ENCODE data around the gene TMC1.

The TMC1 gene

DNA sequence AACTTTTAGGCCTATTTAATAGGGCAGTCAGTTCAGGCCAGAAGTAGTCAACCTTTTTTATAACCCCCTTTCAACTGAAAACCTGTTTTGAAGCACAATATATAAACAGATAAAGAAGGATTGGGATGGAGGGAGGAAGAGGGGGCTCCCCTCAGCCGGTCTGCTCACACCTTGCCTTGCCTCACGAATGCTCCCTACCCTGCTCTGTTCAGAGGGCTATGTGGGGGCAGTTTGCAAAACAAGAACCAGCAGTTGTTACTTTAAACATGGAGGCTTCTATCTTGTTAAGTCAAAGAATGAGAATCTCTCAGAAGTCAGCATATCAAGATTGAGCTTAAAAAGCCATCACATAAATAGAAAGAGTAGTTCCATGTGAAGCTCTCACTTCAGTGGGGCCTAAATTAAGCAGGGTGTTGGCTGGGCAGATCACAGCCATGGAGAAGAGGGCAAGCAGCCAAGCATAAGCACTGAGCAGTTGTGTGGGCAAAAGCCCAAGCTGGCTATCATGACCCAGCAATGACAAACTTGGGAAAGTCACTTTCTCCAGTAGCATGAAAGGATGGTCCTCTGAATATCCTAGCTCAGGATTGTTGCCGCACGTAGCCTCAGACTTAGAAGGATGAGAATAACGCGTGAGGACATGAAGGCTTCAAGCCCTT lies 360.8 kb downstream of the TMC1 start:
- H3K36me3 Mint-ChIP-seq, result no peaks in the 10 kb centered on the region
- DNase-seq (no peak), ATAC-seq (replicated peaks) (no peak)
- no peaks in the 10 kb centered on the region for H3K27me3 Mint-ChIP-seq
- H3K9me3 Mint-ChIP-seq, result peaks cover 3 to 10% of the 10 kb centered on the region in 2 donors
- H3K4me1 Mint-ChIP-seq, result no peaks in the 10 kb centered on the region
- H3K4me3 Mint-ChIP-seq, result no peak overlapping the region
- H3K27ac Mint-ChIP-seq, result no peak overlapping the region

DNA sequence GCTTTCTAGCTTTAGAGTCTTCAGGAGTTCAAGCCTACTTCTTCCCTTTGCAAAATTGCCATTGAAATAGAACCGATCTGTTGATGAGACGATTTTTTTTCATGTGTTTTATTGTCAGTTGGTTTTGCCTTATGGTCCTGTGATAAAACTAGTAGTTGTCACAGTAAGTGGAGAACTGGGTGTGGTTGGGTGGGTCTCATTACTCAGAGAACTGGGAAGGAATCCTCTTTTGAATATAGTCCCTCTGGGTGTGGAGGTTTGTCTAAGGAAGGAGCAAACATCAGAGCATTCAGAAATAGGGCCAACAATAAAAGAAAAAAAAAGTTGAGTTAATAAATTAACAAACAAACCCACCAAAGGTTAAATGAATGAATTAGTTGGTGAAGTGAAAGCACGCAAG lies 362.5 kb downstream of the TMC1 start:
- no peaks in the 10 kb centered on the region for H3K4me1 Mint-ChIP-seq
- no peak overlapping the region for H3K4me3 Mint-ChIP-seq
- H3K36me3 Mint-ChIP-seq, result no peaks in the 10 kb centered on the region
- H3K9me3 Mint-ChIP-seq, result peaks cover 4% of the 10 kb centered on the region in 2 donors
- no peak overlapping the region for H3K27ac Mint-ChIP-seq
- DNase-seq (no peak), ATAC-seq (replicated peaks) (no peak)
- H3K27me3 Mint-ChIP-seq, result no peaks in the 10 kb centered on the region

DNA sequence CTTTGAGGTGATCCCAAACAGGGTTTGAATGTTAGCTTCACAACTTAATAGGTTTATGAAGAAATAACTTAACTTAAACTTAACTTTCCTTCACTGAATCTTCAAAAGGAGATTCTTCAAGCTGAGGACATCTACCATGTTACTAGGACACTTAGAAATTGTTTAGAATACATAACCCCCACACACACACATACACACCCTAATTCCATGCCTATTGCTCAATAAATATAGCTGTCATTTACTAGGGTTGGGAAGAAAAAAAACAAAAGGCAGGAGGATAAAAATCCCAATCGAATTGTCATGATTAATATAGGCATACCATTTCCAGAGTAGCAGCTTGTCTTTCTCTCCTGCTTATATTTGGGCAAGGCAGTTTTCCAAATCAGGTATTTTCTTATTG lies 363.1 kb downstream of the TMC1 start:
- Mint-ChIP-seq H3K9me3 (peaks cover 4% of the 10 kb centered on the region in 2 donors), H3K27me3 (no peaks in the 10 kb centered on the region), H3K27ac (no peak overlapping the region), H3K4me1 (no peaks in the 10 kb centered on the region), H3K36me3 (no peaks in the 10 kb centered on the region), H3K4me3 (no peak overlapping the region)
- no peak for DNase-seq
- ATAC-seq (replicated peaks), result no peak

Measured in stimulated activated naive B cell treated with anti-CD40 and anti-IgM and Interleukin-4, amounts not matched to agents 10 μg/mL and 1 μg/mL and 100 μg/mL, for 72 hours (primary cell).